Measurements from ENCODE around the gene PANX2.

- TF ChIP-seq ZNF160 (CRISPR knock-in tag; IDR thresholded peaks at IDR 0.05) (no peak), POLR2A (IDR thresholded peaks at IDR 0.05; ENCODE audit: insufficient read depth in 1 of 2, low read depth in 2 of 2, low read length in 2 of 2) (no peak; a peak in 1 of 4 replicates), EZH2 (conservative IDR thresholded peaks at IDR 0.05; ENCODE audit: low read depth, low read length) (no peak), ARNT2 (CRISPR knock-in tag; IDR thresholded peaks at IDR 0.05; ENCODE audit: low read depth) (no peak), YY1 (IDR thresholded peaks at IDR 0.05; ENCODE audit: insufficient read depth, insufficient replicate concordance, low read depth, low read length) (no peak), TP53 (CRISPR knock-in tag; conservative IDR thresholded peaks at IDR 0.05) (no peak), ZNF225 (CRISPR knock-in tag; IDR thresholded peaks at IDR 0.05) (no peak), GATA4 (IDR thresholded peaks at IDR 0.05; ENCODE audit: borderline replicate concordance, low read depth) (no peak), KLF15 (CRISPR knock-in tag; IDR thresholded peaks at IDR 0.05; ENCODE audit: borderline replicate concordance) (no peak), THYN1 (CRISPR knock-in tag; IDR thresholded peaks at IDR 0.05; ENCODE audit: borderline replicate concordance, low read depth) (no peak), PHF21A (CRISPR knock-in tag; IDR thresholded peaks at IDR 0.05) (no peak), E2F1 (CRISPR knock-in tag; IDR thresholded peaks at IDR 0.05) (no peak), EP300 (IDR thresholded peaks at IDR 0.05; ENCODE audit: low read depth in 2 of 2, low read length in 2 of 2) (no peak), EP300 (CRISPR knock-in tag; IDR thresholded peaks at IDR 0.05; ENCODE audit: borderline replicate concordance) (no peak), YEATS4 (CRISPR knock-in tag; IDR thresholded peaks at IDR 0.05; ENCODE audit: borderline replicate concordance) (no peak)
Measured at GRCh38 chr22:50219800-50220602, 49.5 kb downstream of the PANX2 start.

All from HepG2 (cell line).